ENCODE data around the gene GPR15. TPM values are rescaled to one million over a fixed set of nuclear protein-coding genes. Genes with fewer than 3 reads are reported as not detected.

The GPR15 gene
- total and polyA plus RNA-seq, 10 of the 15 experiments (the other 5 are each of a cell fraction or from before 2014, with no cell fraction given): 70.7 to 150 (median 115) TPM

DNA sequence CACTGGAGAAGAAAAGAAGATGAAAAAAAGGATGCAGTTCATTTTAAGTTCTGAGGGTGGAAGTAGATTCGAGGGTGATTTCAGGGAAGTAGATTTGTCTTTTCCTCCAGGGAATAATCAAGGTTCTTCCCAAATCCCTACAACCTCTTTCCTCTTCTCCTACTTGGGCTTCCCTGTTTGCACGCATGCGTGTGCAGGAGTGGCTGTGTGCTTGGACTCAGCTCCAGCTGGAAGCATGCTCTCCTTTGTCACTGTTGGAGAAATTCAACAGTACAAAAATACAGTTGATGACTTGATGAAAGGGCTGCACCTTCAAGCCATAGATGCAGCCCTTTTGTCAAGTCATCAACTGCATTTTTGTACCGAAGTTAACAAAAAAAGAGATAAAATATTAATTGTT, 30.5 kb upstream of the GPR15 start:
- TF ChIP-seq HDAC6 (IDR thresholded peaks at IDR 0.05; ENCODE audit: unreplicated experiment) (no peak), ESRRA (IDR thresholded peaks at IDR 0.05; ENCODE audit: low read length) (no peak), TCF7 (IDR thresholded peaks at IDR 0.05; ENCODE audit: borderline replicate concordance) (no peak), MYB (IDR thresholded peaks at IDR 0.05; ENCODE audit: borderline replicate concordance, low read depth, low read length) (no peak), JUND (IDR thresholded peaks at IDR 0.05; ENCODE audit: low read depth, low read length) (no peak), SREBF2 (IDR thresholded peaks at IDR 0.05; ENCODE audit: low read length) (no peak), MTA3 (IDR thresholded peaks at IDR 0.05; ENCODE audit: borderline replicate concordance, low read length) (no peak), NR2C2 (IDR thresholded peaks at IDR 0.05; ENCODE audit: borderline replicate concordance, control insufficient read depth, insufficient read length, low read depth) (no peak), TCF3 (IDR thresholded peaks at IDR 0.05; ENCODE audit: borderline replicate concordance, insufficient read depth, low read depth, low read length) (no peak), ZNF207 (IDR thresholded peaks at IDR 0.05; ENCODE audit: borderline replicate concordance) (no peak)
- TF ChIP-seq, protein P1, sequence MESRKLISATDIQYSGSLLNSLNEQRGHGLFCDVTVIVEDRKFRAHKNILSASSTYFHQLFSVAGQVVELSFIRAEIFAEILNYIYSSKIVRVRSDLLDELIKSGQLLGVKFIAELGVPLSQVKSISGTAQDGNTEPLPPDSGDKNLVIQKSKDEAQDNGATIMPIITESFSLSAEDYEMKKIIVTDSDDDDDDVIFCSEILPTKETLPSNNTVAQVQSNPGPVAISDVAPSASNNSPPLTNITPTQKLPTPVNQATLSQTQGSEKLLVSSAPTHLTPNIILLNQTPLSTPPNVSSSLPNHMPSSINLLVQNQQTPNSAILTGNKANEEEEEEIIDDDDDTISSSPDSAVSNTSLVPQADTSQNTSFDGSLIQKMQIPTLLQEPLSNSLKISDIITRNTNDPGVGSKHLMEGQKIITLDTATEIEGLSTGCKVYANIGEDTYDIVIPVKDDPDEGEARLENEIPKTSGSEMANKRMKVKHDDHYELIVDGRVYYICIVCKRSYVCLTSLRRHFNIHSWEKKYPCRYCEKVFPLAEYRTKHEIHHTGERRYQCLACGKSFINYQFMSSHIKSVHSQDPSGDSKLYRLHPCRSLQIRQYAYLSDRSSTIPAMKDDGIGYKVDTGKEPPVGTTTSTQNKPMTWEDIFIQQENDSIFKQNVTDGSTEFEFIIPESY (IDR thresholded peaks at IDR 0.05): no peak
- TF ChIP-seq, protein P2, sequence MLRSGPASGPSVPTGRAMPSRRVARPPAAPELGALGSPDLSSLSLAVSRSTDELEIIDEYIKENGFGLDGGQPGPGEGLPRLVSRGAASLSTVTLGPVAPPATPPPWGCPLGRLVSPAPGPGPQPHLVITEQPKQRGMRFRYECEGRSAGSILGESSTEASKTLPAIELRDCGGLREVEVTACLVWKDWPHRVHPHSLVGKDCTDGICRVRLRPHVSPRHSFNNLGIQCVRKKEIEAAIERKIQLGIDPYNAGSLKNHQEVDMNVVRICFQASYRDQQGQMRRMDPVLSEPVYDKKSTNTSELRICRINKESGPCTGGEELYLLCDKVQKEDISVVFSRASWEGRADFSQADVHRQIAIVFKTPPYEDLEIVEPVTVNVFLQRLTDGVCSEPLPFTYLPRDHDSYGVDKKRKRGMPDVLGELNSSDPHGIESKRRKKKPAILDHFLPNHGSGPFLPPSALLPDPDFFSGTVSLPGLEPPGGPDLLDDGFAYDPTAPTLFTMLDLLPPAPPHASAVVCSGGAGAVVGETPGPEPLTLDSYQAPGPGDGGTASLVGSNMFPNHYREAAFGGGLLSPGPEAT (IDR thresholded peaks at IDR 0.05; ENCODE audit: low read depth): no peak
- TF ChIP-seq, protein P3, sequence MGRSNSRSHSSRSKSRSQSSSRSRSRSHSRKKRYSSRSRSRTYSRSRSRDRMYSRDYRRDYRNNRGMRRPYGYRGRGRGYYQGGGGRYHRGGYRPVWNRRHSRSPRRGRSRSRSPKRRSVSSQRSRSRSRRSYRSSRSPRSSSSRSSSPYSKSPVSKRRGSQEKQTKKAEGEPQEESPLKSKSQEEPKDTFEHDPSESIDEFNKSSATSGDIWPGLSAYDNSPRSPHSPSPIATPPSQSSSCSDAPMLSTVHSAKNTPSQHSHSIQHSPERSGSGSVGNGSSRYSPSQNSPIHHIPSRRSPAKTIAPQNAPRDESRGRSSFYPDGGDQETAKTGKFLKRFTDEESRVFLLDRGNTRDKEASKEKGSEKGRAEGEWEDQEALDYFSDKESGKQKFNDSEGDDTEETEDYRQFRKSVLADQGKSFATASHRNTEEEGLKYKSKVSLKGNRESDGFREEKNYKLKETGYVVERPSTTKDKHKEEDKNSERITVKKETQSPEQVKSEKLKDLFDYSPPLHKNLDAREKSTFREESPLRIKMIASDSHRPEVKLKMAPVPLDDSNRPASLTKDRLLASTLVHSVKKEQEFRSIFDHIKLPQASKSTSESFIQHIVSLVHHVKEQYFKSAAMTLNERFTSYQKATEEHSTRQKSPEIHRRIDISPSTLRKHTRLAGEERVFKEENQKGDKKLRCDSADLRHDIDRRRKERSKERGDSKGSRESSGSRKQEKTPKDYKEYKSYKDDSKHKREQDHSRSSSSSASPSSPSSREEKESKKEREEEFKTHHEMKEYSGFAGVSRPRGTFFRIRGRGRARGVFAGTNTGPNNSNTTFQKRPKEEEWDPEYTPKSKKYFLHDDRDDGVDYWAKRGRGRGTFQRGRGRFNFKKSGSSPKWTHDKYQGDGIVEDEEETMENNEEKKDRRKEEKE (IDR thresholded peaks at IDR 0.05): no peak
- Histone ChIP-seq H4K20me1 (ENCODE audit: control insufficient read depth, insufficient read depth) (no peaks in the 10 kb centered on the region), H3K4me1 (ENCODE audit: control insufficient read depth, insufficient read depth, low read length) (no peaks in the 10 kb centered on the region), H3K27me3 (replicated peaks in 1 of 2; ENCODE audit: control insufficient read depth in 2 of 2, insufficient read depth in 2 of 2, low read length in 1 of 2) (no peaks in the 10 kb centered on the region), H3K36me3 (ENCODE audit: control insufficient read depth in 2 of 2, insufficient read depth in 2 of 2, low read length in 1 of 2) (no peaks in the 10 kb centered on the region), H3K27ac (ENCODE audit: control insufficient read depth, insufficient read depth) (no peak overlapping the region), H3K4me3 (no peak overlapping the region), H3K9me3 (replicated peaks; ENCODE audit: control insufficient read depth, insufficient read depth, low read length) (no peaks in the 10 kb centered on the region), H3K79me2 (ENCODE audit: control insufficient read depth, insufficient read depth, low read length) (no peaks in the 10 kb centered on the region), H3K4me2 (ENCODE audit: control insufficient read depth, insufficient read depth) (no peak overlapping the region), H3K9ac (ENCODE audit: control insufficient read depth, insufficient read depth, low read length) (no peak overlapping the region), H2AFZ (ENCODE audit: control insufficient read depth, low read depth, low read length) (no peak overlapping the region)
- DNase-seq (ENCODE audit: low read depth, low spot score) (no peak), ATAC-seq (no peak), FAIRE-seq (no peak)
- ChIA-PET SMC1A (ENCODE audit: uncharacterized antibody, unreplicated experiment) (interaction anchor here (2.3 kb wide), 1 partner anchor 15 kb away, joined by 6 read pairs; no protein-coding TSS in a partner anchor), POLR2A (no interaction called here), CTCF (interaction anchor here (1.1 to 2.0 kb wide), 3 partner anchors 14 to 71 kb away, joined by 3 to 7 read pairs (median 3); no protein-coding TSS in a partner anchor), RAD21 (ENCODE audit: unreplicated experiment) (no interaction called here)
- intact Hi-C loops (cut with micrococcal nuclease; ENCODE audit: unreplicated experiment): no loop called here
- in situ Hi-C loops (cut with MboI): no loop called here
- 97% methylated on average over 4 of the region's 4 CpGs for WGBS (ENCODE audit: insufficient coverage, insufficient replicate concordance, low lambda C conversion rate, missing lambda C conversion rate)
- no TSS peak for BruUV-seq (replicated peaks)

Measured in GM12878 (cell line).